ENCODE measurements around the gene TMEM183A.

DNA sequence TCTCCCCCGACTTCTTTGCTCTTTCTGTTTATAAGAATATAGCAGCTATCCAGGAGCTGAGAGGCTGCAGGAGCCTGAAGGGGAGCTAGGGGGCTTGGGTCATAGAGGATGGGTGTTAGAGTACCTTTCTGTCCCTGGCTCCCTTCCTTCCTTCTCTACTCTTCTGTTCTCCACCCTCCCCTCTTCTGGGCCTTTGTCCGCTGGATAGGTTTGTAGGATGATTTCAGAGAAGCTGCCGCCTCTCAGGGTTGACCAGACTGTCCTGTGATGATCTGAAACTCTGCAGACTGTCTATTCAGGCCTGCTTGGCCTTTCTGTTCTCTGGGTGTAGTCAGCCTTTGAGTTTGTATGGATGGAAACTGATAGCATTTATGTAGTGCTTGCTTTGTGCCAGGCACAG, 45.4 kb downstream of the TMEM183A start:
- TF ChIP-seq, protein P1, sequence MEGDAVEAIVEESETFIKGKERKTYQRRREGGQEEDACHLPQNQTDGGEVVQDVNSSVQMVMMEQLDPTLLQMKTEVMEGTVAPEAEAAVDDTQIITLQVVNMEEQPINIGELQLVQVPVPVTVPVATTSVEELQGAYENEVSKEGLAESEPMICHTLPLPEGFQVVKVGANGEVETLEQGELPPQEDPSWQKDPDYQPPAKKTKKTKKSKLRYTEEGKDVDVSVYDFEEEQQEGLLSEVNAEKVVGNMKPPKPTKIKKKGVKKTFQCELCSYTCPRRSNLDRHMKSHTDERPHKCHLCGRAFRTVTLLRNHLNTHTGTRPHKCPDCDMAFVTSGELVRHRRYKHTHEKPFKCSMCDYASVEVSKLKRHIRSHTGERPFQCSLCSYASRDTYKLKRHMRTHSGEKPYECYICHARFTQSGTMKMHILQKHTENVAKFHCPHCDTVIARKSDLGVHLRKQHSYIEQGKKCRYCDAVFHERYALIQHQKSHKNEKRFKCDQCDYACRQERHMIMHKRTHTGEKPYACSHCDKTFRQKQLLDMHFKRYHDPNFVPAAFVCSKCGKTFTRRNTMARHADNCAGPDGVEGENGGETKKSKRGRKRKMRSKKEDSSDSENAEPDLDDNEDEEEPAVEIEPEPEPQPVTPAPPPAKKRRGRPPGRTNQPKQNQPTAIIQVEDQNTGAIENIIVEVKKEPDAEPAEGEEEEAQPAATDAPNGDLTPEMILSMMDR (IDR thresholded peaks at IDR 0.05) = no peak
- TF ChIP-seq EZH2 (IDR thresholded peaks at IDR 0.05; ENCODE audit: borderline replicate concordance, insufficient read depth, low read depth, low read length, poor library complexity, severe bottlenecking) = no peak
